Germinal center (tissue), 1 donor: ENCODE results near the gene SIRPA.

Experiments used
- DNase-seq: peaks from one replicate; pipeline ENCODE4 v3.0.0; 2012; ENCODE audit warnings: mixed read lengths, low spot score

Gene SIRPA

GRCh38 chr20:1888796-1889463, 6.3 kb upstream of the SIRPA start:
- DNase-seq, result no peak

- DNase-seq, result no peak
Observed at GRCh38 chr20:1890469-1891262, 4.5 kb upstream of the SIRPA start.

GRCh38 chr20:1891263-1892118, 3.7 kb upstream of the SIRPA start:
- DNase-seq, result no peak

GRCh38 chr20:1892119-1892385, 3.2 kb upstream of the SIRPA start:
- no peak for DNase-seq

- no peak for DNase-seq
Observed at GRCh38 chr20:1893721-1894470, 1.3 kb upstream of the SIRPA start.

- peak; percentile 63 for DNase-seq
Observed at GRCh38 chr20:1894471-1894950, 696 bp upstream of the SIRPA start.

- DNase-seq, result peak; percentile 26
Observed at GRCh38 chr20:1895674-1896483, 672 bp downstream of the SIRPA start.

GRCh38 chr20:1896484-1897258, 1.5 kb downstream of the SIRPA start:
- no peak for DNase-seq

GRCh38 chr20:1897541-1897940, 2.3 kb downstream of the SIRPA start:
- DNase-seq, result no peak

GRCh38 chr20:1897965-1898464, 2.8 kb downstream of the SIRPA start:
- peak; percentile 77 for DNase-seq

- no peak for DNase-seq
Observed at GRCh38 chr20:1898482-1899240, 3.5 kb downstream of the SIRPA start.

- DNase-seq, result no peak
Observed at GRCh38 chr20:1899241-1899525, 4.0 kb downstream of the SIRPA start.

- peak; percentile 74 for DNase-seq
Observed at GRCh38 chr20:1900321-1900801, 5.2 kb downstream of the SIRPA start.

GRCh38 chr20:1901704-1902103, 6.5 kb downstream of the SIRPA start:
- no peak for DNase-seq

- no peak for DNase-seq
Observed at GRCh38 chr20:1902188-1902587, 7.0 kb downstream of the SIRPA start.

- DNase-seq, result no peak
Observed at GRCh38 chr20:1904135-1904534, 8.9 kb downstream of the SIRPA start.

GRCh38 chr20:1905009-1905408, 9.8 kb downstream of the SIRPA start:
- no peak for DNase-seq

GRCh38 chr20:1905693-1906092, 10.5 kb downstream of the SIRPA start:
- DNase-seq, result no peak

- no peak for DNase-seq
Observed at GRCh38 chr20:1906361-1907051, 11.3 kb downstream of the SIRPA start.
